ENCODE data around the gene SYNE1. TPM values are rescaled to one million over a fixed set of nuclear protein-coding genes. Genes with fewer than 3 reads are reported as not detected.

Gene SYNE1
- total RNA-seq, 4 donors from 2014 or later, result 111 to 156 (median 124) TPM

DNA sequence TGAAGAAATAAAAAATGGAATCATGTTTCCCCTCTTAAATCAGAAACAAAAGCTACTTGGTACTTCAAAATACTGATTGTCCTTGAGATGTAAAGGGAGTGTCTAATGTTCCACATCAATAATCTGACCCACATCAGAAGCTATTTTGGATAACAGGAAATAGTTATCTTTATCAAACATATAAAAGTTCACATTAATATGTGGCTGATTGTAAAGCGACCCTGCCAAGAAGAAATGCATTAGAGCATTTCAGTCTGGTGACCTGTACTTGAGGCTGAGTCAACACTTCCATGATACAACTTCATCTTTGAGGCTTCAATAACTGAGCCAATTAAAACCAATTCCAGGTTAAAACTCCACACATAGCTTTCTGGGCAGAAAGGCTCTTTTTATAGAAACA, 31.8 kb downstream of the SYNE1 start:
- TF ChIP-seq POLR2A (IDR thresholded peaks at IDR 0.05), result no peak
- TF ChIP-seq, protein P1, sequence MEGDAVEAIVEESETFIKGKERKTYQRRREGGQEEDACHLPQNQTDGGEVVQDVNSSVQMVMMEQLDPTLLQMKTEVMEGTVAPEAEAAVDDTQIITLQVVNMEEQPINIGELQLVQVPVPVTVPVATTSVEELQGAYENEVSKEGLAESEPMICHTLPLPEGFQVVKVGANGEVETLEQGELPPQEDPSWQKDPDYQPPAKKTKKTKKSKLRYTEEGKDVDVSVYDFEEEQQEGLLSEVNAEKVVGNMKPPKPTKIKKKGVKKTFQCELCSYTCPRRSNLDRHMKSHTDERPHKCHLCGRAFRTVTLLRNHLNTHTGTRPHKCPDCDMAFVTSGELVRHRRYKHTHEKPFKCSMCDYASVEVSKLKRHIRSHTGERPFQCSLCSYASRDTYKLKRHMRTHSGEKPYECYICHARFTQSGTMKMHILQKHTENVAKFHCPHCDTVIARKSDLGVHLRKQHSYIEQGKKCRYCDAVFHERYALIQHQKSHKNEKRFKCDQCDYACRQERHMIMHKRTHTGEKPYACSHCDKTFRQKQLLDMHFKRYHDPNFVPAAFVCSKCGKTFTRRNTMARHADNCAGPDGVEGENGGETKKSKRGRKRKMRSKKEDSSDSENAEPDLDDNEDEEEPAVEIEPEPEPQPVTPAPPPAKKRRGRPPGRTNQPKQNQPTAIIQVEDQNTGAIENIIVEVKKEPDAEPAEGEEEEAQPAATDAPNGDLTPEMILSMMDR (IDR thresholded peaks at IDR 0.05), result no peak
- intact Hi-C loops (cut with DNase I; ENCODE audit: low total_unique reads), result no loop called here
- no peak for DNase-seq (ENCODE audit: low spot score in 2 of 2)
- no peak overlapping the region for H3K4me3 ChIP-seq (ENCODE audit: low read depth, poor library complexity, severe bottlenecking)
- WGBS, 2 donors, result 62 to 71% methylated on average over 1 of the region's 1 CpG

DNA sequence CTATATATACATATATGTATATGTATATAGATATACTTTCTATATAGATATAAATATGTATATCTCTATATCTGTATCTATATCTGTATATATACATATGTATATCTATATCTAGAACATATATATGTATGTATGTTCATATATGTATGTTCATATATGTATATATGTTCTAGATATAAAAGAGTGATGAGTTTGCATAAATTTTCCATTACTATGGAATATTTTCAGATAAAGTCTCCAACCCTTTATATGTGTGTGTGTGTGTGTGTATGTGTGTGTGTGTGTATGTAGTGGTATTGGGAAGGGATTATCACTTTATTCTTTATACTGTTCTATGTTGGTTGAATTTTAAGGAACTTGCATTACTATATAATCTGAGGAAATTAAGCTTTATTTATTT, 33.3 kb downstream of the SYNE1 start:
- TF ChIP-seq, protein P1 (IDR thresholded peaks at IDR 0.05), result no peak
- DNase-seq (ENCODE audit: low spot score in 2 of 2), result no peak
- intact Hi-C loops (cut with DNase I; ENCODE audit: low total_unique reads), result no loop called here
- no peak overlapping the region for H3K4me3 ChIP-seq (ENCODE audit: low read depth, poor library complexity, severe bottlenecking)

DNA sequence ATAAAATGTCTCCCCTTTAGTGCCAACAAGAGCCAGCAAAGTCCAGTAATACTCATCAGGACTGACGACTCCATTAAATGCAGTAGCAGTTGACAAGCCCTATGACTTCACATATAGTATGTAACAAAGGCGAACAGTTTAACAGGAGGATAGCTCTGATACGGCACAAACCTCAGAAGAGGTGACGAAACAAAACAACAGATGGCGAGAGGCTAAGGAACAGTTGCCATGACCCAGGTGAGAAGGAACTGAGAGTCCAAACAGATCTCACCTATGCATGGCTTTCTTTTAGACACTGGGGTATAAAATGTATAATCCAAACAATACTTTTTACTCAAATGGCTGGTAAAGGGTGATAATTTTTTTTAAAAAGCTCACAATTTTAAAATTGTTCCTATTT, 37.1 kb downstream of the SYNE1 start:
- DNase-seq (ENCODE audit: low spot score in 2 of 2), result no peak
- TF ChIP-seq POLR2A (IDR thresholded peaks at IDR 0.05), result no peak
- TF ChIP-seq, protein P1 (IDR thresholded peaks at IDR 0.05), result no peak
- H3K4me3 ChIP-seq (ENCODE audit: low read depth, poor library complexity, severe bottlenecking), result no peak overlapping the region
- intact Hi-C loops (cut with DNase I; ENCODE audit: low total_unique reads), result no loop called here
- WGBS, 2 donors, result 92 to 94% methylated on average over 5 of the region's 5 CpGs

DNA sequence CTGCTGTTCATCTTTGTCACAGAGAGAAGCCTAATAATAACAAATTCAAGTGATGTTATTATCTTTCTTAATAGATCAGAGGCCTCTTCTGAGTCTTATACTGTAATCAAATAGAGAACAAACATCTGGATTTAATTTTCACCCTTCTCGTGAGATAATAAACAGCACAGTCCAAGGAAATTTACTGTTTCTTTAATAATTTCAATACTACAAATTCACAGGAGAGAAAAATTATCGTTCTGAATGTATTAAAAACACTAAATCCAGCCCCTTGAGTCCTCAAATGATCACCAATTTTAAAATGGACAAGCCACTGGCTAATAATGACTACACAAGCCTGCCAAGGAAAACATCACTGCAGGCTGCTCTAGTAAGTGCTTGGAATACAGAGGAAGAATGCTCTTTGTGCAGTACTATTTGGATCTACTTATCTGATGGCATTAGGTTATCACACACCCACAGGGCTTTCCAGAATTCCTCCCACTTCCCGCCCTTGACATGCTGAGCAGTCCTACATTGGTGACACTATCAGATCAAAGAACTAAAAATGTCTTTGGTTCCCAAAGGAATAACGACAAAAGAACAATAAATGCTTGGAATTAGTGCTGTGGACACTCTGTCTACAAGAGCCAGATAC, 38.1 kb downstream of the SYNE1 start:
- intact Hi-C loops (cut with DNase I; ENCODE audit: low total_unique reads), result no loop called here
- no peak for TF ChIP-seq POLR2A (IDR thresholded peaks at IDR 0.05)
- TF ChIP-seq, protein P1 (IDR thresholded peaks at IDR 0.05), result no peak
- no peak overlapping the region for H3K4me3 ChIP-seq (ENCODE audit: low read depth, poor library complexity, severe bottlenecking)
- WGBS, 2 donors, result 38 to 45% methylated on average over 4 of the region's 4 CpGs
- no peak for DNase-seq (ENCODE audit: low spot score in 2 of 2)

DNA sequence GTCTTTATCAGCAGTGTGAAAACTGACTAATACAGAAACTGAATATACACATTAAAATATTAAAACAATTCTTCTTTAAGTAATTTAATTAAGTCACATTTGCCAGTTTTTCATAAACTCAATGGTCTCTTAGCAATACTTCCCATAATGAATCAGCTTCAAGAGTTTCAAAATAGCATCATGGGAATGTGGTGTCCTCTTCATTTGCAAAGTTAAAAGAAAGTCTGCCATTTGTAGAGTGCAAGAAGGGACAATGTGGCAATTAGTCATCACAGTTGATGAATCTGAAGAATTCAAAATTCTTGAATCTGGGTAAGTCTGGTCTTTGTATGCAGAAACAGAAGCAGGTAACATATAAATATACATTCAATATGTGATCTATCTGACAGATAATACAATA, 38.7 kb downstream of the SYNE1 start:
- intact Hi-C loops (cut with DNase I; ENCODE audit: low total_unique reads), result no loop called here
- no peak for TF ChIP-seq POLR2A (IDR thresholded peaks at IDR 0.05)
- TF ChIP-seq, protein P1 (IDR thresholded peaks at IDR 0.05), result no peak
- no peak for DNase-seq (ENCODE audit: low spot score in 2 of 2)
- no peak overlapping the region for H3K4me3 ChIP-seq (ENCODE audit: low read depth, poor library complexity, severe bottlenecking)

DNA sequence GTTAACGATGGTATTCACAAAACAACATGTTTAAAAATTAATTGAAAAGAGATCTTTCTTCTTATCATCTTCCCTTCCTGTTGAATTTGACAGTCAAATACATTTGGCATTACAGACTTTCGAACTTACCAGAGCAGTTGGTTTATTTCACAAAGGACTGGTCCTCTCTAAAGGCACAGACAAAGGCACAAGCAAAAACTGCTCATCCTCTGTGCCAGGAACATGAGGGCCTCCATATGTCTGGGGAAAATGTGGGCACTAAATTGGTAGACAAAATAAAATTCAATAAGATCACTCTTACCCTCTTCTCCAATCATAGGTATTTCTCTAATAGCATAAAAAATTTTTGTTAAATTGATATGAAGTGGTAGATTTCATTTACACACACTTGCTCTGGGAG, 40.4 kb downstream of the SYNE1 start:
- no peak overlapping the region for H3K4me3 ChIP-seq (ENCODE audit: low read depth, poor library complexity, severe bottlenecking)
- no peak for TF ChIP-seq POLR2A (IDR thresholded peaks at IDR 0.05)
- TF ChIP-seq, protein P1 (IDR thresholded peaks at IDR 0.05), result no peak
- 94 to 95% methylated on average over 2 of the region's 2 CpGs for WGBS, 2 donors
- DNase-seq (ENCODE audit: low spot score in 2 of 2), result no peak
- intact Hi-C loops (cut with DNase I; ENCODE audit: low total_unique reads), result no loop called here
